NCI-H526 (cell line): ENCODE data around the gene SGTB.
"Not testable (repeated sequence)": the region's sequence is repeated elsewhere in the genome, so short reads cannot be mapped to it uniquely, and the experiment has no call there.

Experiments used
- DNase-seq, 2 experiments: peaks; one replicate each; lab custom pipeline; 2025; lab: John Stamatoyannopoulos, UW

The SGTB gene

DNA sequence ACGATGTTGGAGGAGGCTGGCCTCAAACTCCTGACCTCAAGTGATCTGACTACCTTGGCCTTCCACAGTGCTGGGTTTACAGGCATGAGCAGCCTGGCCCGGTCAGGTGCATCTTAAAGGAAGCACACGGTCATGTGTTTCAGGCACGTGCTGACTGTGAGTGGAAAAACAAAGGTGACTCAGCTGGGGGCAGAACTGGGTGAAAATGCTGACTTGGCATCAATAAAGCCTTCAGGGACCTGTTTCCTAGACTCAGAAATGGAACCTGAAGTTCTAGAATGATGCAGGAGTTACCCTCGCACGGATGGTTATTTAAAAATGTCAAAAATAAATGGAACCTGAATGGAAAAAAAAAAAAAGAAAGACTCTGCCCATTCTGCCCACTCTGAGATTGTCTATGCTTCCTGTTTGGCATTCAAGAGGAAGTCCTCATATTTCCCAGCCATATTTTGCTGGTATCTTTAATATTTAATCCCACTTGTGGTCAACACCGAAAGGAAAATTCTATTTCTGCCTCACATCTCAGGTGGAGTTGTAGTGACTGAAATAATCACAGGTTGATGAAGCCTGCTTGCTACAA lies 12.4 kb upstream of the SGTB start:
- DNase-seq, result not testable (repeated sequence)

DNA sequence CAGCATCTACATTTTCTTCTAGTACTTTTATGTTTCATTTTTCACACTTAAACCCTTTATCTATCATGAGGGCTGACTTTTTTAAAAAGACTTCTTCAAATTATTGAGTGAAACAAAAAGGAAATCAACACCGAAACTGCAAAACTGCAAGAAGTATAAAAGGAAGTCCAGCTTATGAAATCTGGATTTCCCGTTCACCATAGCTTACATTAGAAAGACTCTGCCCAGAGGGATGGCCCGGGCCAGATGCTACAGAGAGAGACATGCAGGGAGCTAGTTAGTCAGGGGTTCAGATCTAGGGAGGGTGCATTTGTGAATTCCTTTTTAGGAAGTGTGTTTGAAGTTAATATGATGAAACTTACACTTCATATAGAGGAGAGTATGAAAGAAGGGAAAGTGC lies 10.1 kb upstream of the SGTB start:
- DNase-seq, result not testable (repeated sequence)

DNA sequence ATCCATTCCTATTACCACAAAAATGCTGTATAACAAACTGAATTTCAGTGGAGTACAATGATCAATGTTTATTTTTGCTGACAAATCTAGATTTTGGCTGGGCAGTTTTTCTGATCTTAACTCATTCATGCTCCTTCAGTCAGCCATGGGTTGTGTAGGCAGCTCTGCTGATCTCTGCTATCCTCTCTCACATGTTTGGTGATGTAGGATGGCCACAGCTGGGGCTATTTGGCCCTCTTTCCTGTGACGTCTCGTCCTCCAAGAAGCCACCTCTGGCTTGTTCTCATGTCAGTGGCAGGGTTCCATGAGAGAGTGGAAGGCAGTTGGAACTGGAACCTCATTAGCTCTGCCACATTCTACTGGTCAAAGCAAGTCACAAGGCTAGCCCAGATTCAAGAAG lies 9.0 kb upstream of the SGTB start:
- DNase-seq, result no peak

DNA sequence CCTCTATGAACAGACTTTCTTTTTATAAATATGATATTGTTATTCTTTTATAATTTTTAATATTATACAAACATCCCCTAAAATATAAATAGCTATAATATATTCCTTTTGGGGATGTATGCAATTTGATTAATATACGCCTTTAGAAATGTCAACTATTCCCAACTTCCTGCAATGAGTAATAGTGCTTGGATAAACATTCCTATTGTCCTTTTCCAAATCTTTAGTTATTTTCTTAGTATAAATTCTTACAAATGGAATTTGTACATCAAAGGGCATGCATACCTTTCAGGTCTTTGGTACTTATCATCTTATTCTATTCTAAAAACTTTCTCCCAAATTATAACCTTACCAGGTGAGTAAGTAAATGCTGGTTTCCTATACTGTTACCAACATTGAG lies 6.3 kb upstream of the SGTB start:
- no peak for DNase-seq

DNA sequence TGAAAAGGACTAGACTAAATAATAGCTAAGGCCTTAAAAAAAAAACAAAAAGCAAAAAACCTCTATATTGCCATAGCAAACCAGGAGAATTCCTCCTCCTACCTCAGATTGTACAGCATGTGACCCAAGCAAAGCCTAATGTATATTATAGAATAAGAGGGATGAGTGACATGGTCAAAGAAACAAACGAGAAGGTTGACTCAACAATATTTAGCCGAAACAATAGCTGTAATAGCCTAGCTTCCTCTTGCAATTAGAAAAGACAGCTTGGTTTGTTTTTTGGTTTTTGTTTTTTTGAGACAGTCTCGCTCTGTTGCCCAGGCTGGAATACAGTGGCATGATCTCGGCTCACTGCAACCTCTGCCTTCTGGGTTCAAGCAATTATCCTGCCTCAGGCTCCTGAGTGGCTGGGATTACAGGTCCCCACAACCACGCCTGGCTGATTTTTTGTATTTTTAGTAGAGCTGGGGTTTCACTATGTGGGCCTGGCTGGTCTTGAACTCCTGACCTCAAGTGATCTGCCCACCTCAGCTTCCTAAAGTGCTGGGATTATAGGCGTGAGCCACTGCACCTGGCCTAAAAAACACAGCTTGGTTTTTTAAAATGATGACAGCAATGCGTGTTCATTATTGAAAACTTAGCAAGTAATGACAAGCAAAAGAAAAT lies 5.7 kb upstream of the SGTB start:
- no peak for DNase-seq

DNA sequence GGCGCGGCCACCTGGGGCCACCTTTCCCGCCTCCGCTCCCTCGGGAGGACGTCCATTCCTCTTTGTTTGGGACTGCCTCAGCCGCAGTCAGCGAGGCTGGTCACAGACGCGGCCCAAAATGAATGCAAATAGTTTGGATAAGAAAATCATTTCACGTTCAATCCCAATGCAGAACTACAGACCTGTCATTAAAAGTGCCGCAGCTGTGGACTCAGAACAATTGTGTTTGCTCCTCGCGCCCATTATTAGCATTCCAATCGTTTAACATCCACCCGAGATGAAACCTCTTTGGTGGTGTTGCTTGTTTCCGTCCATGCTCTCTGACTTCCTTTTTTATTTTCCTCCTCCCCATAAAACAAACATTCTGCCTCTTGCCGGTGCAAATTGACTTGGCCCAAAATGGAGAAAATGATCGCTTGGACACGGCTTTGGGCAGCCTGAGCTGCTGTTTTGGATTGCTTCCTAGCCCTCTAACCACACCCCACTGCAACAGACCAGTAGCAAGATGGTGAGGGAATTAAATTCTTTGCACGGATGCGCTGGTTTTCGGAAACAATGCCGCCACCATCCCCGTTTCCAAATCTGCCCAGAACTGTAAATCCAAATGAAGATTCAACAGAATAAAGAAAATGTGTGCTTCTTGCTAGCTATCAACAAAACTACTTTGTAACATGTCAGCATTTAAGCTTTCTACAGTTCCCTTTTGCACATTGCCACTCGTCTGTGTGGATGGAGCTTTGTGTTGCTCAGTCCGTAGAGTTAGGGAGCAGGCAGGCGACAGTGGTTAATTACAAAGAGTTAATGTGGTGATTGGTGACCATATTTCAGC lies 880 bp upstream of the SGTB start:
- peak; percentile 35 to 44 for DNase-seq

DNA sequence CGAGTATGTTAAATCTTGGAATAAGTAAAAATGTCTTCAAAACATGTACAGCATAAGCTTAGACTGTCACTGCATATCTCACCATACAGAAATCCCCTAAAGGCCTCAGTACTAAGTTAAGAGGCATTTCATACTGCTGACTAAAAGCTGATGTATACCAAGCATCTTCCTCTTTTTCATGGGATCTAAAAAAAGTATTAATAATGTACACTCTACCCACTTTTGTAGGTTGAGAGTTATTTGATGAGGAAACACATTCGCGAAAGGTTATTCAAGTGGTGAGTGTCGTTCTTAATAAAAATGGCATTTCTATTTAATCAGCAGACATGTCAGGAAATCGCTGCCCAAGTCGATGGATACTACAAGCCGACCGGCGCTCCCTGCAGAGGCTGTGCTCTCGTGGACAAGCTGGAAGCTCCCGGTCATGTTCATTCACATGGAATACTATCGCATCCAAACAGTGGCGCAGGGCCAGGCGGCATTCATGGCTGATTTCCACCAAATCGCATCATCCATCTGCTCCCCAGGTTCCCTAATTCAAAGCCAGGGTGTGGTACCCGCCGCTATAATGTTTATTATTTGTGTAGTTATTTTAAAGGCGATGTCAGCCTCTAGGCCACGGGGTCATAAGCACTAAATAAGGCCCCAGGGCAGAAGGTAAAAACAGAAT lies 724 bp downstream of the SGTB start:
- DNase-seq, result peak; percentile 60 to 70

DNA sequence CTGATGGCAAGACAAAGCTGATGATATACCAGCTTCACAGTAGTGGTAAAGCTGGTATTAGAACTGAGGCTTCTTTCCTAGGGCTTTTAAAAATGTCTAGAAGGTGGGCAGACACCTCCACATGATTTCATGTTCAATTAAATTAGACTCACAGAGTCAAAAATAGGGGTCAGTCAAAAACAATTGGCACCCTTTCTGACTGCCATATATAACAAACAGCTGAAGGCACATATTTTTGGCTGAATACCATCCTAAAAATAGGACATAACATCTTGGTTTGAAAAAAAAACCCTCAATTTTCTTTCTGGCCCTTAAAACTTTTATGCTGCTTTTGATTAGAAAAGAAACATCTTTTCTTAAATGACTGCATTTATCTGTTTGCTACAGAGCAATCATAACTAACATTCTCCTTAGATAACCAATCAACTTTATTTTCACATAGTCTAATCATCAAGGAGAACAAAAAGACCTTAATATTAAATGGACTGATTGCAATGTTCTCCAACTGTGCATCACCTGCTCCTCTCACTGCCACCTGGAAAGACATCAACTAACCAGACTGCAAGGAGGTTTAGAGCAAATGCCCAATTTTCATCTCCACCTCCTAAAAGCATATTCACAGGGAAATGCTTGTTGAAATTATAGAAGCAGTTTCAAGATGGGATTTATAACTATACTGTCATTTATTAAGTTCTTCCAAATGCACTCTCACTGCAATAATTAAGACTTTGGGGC lies 3.2 kb downstream of the SGTB start:
- DNase-seq, result no peak

DNA sequence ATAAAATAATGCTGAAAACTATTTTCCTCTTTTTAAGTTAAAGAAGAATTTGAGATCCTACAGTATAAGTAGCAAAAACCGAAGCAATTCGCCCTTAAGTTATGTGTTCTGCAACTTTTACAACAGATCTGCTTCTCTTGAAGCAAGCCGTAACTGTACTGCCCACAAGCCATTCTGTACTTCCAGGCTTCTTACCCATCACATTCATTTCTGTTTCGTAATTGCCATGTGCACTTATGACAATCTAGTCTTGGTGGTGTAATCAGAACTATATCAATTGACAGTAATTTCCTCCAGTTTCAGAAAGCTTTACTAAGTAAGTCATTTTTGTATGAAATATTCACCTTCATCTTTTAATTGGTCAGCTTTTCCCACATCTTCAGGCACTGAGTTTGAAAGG lies 13.8 kb downstream of the SGTB start:
- DNase-seq, result no peak

DNA sequence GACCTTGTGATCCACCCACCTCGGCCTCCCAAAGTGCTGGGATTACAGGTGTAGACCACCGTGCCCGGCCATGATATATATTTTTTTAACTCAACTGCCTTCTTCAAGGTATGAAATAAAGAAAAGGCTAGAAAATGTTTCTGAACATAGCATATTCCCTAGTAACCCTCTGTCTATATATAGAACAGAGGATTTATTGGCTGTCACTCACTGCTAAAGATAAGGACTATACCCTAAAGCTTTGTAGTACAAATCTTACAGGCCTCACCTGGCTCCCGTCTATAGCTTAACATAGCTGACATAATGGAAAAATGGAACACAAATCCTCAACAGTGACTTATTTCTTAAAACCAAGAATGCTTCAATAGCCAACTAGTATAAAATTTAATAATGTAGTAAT lies 14.2 kb downstream of the SGTB start:
- DNase-seq, result no peak

DNA sequence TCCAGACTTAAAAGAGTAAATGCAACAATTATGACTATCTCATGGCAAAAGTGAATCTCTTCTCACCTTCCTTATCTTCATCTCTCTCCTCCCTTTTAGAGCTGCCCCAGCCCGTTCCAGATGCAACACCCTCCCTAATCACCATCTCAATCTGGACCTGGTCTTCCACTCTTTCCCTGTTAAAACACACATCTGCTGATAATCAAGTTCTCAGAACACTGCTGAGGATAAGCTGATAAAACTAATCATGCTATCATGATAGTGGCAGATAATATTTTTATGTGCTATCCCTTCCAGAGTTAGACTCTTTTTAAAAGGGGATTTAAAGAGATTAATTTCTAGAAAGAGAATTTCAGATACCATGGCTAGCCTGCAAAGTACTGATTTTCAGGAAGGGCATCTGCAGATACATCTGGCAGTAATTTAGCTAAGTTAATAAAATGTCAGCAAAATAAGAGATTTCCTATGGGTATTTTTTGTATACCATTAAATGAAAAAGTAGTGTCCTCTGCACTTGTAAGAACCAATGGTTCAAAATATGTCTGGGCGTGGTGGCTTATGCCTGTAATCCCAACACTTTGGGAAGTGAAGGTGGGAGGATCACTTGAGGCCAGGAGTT lies 17.2 kb downstream of the SGTB start:
- no peak for DNase-seq

DNA sequence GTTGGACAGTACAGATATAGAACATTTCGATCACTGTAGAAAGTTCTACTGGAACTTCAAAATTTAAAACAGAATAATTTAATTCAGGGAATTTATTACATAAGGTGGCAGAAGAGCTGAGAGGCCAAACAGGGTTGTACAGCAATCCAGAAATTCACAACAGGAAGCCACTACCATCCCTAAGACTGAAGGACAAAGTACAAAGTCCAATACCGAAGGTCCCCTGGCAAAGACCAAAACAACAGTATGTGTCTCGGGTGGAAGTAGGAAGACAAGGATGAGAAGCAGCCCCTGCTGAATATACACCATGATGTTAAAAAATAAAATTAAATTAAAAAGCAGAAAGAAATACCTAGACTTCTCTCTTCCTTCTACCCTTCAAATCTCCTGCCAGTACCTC lies 19.9 kb downstream of the SGTB start:
- no peak for DNase-seq

DNA sequence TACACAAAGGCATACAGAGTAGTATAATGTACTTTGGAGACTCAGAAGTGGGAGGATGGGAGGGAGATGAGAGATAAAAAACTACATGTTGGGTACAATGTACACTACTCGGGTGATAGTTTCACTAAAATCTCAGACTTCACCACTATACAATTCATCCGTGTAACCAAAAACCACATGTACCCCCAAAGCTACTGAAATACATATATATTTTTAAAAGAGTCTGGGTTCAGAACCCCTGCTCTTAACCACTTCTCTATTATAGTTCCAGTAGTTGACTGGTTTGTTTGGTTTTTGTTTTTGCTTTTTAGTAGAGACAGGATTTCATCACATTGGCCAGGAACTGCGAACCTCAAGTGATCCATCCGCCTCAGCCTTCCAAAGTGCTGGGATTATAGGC lies 22.6 kb downstream of the SGTB start:
- DNase-seq, result no peak

DNA sequence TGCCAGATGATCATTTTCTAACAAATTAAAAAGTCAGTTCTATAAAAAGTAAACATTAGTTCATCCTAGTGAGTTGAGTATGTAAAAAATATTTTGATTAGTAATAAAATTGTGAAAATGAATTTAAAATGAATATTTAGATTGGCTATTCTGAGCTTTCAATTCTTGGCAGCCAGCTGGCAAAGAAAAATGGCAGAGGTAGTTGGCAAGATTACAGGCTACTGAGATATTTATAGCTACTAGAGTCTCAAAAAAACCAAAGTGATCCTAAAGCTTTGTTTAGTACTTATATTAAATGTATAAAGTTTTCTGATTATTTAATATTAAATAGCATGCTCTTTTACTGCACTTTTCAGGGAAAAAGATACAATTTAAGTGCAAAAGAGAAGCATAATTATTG lies 25.0 kb downstream of the SGTB start:
- DNase-seq, result no peak

DNA sequence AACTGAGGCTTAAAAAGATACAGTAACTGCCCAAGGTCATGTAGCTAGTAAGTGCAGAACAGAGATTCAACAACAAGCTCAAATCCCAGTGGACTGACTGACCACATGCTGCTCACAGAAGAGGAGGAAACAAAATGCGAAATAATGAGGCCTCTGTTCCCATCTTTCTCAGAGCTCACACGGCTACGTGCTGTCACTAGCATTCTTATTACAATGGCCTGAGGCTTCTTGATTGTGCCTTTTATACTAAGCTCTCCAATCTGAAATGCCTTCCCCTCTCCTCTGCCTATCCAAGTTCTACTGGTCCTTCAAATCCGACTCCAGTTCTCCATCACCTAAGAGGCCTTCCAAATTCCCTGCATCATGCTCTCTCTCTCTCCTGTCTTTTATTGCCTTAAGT lies 26.0 kb downstream of the SGTB start:
- DNase-seq, result no peak

DNA sequence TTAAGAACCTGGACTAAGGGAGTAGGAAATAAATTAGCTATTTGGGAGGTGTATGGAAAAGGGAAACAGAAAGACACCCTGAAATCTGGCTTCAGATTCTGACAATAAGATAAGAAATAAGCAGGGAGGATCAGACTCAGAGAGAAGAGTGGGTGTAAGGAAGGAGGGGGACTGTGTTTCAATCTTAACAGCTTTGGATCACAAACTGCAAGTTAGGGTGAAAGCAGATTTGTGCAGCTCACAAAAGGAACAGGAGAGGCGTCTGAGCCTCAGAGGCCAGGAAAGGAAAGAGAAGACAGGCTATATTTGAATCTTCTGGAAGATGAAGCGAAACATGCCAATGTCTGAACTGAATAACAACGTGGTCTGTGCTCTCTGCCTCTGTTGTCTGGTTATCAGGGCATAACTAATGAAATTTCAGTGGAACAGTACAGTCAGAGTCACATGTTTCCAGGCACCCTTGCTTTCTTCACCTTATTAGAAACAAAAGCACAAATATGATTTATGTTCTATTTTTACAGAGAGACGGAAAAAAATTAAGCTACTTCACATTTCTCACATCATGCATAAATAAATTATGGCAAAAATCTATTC lies 26.6 kb downstream of the SGTB start:
- DNase-seq, result no peak

DNA sequence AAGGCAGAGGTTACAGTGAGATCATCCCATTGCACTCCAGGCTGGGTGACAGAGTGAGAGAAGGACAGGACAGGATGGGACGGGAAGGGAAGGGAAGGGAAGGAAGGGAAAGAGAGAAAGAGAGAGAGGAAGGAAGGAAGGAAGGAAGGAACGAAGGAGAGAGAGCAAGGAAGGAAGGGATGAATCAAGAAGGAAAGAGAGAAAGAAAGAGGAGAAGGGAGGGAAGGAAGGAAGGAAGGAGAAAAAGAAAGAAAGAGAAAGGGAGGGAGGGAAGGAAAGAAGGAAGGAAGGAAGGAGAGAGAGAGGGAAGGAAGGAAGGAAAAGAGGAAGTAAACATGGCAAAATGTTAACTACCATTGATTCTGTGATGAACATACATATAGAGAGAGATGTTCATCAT lies 28.8 kb downstream of the SGTB start:
- DNase-seq, result no peak

DNA sequence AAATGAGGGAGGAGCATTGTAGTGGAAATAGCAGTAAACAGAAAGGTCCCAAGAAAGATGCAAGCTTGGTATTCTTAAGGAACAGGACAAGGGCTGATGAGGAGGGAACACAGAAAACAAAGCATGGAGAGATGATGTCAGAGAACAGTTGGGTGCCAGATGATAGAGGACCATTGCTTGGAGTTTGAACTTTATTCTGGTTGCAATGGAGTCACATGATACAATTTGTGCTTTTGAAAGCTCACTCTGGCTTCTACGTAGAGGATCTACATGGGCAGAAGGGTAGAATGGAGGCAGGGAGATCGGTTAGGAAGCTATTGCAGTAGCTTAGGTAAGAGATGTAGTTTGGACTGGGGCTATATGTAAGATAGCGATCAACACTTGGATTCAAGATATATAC lies 39.8 kb downstream of the SGTB start:
- DNase-seq, result no peak

DNA sequence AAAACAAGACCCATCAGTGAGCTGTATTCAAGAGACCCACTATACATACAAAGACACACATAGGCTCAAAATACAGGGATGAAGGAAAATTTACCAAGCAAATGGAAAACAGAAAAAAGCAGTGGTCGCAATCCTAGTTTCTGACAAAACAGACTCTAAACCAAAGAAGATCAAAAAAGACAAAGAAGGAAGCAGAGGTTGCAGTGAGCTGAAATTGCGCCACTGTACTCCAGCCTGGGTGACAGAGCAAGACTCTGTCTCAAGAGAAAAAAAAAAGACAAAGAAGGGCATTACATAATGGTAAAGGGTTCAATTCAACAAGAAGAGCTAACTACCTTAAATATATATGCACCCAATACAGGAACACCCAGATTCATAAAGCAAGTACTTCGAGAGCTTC lies 45.9 kb downstream of the SGTB start:
- not testable (repeated sequence) for DNase-seq

DNA sequence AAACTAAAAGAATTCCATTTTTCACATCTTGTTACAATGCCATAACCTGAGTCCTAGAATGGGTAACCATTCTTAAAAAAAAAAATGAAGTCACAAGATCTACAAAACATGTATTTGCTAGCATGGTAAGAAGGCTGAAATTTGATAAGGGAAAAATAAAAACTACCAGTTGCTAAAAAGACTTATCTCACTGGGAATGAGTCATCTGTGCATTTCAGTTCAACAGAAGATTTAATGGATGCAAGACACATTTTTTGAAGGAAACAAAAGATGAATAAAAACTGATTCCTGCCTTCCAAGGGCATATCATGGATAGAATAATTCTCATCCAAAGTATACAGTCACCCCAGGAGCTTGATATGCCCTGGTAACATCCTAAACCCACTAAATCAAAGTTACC lies 47.2 kb downstream of the SGTB start:
- DNase-seq, result no peak

DNA sequence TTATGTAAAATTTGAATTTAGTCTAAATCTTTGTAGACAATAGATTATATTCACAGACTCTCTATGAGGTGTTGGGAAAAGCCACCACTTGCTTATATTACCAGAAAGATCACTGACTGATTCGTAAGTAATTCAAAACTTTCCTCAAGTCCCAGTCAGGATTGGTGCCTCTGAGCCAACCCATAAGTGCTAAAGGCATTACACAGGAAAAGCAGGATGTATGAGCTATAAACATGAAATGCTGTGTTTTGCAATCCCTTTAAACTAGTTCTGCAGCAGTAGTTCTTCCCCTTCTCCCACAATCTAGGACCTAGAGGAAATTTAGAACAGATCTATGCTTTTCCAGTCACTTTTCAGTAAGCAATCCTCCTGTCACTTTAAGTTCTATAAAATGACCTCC lies 49.1 kb downstream of the SGTB start:
- DNase-seq, result no peak
